ENCODE data around the gene CLK3.
"Not testable (repeated sequence)": the region's sequence is repeated elsewhere in the genome, so short reads cannot be mapped to it uniquely, and the experiment has no call there.

Gene CLK3

GRCh38 chr15:74621936-74622335 lies 6.3 kb downstream of the CLK3 start:
- DNase-seq (ENCODE audit: low spot score): no peak

- DNase-seq (ENCODE audit: low spot score): no peak
Measured at GRCh38 chr15:74622758-74623157, 7.1 kb downstream of the CLK3 start.

- DNase-seq (ENCODE audit: low spot score): no peak
Measured at GRCh38 chr15:74624020-74624602, 8.5 kb downstream of the CLK3 start.

- no peak for DNase-seq (ENCODE audit: low spot score)
Measured at GRCh38 chr15:74625693-74626092, 10.1 kb downstream of the CLK3 start.

- DNase-seq (ENCODE audit: low spot score): no peak
Measured at GRCh38 chr15:74626336-74626735, 10.7 kb downstream of the CLK3 start.

GRCh38 chr15:74626752-74627692 lies 11.4 kb downstream of the CLK3 start:
- no peak for DNase-seq (ENCODE audit: low spot score)

GRCh38 chr15:74627766-74628165 lies 12.1 kb downstream of the CLK3 start:
- no peak for DNase-seq (ENCODE audit: low spot score)

GRCh38 chr15:74628199-74628598 lies 12.6 kb downstream of the CLK3 start:
- DNase-seq (ENCODE audit: low spot score): no peak

- no peak for DNase-seq (ENCODE audit: low spot score)
Measured at GRCh38 chr15:74628949-74629348, 13.3 kb downstream of the CLK3 start.

GRCh38 chr15:74629696-74630095 lies 14.1 kb downstream of the CLK3 start:
- DNase-seq (ENCODE audit: low spot score): not testable (repeated sequence)

GRCh38 chr15:74630284-74631086 lies 14.8 kb downstream of the CLK3 start:
- no peak for DNase-seq (ENCODE audit: low spot score)

GRCh38 chr15:74631087-74631385 lies 15.4 kb downstream of the CLK3 start:
- no peak for DNase-seq (ENCODE audit: low spot score)

- no peak for DNase-seq (ENCODE audit: low spot score)
Measured at GRCh38 chr15:74631408-74631807, 15.8 kb downstream of the CLK3 start.

- peak; percentile 74 for DNase-seq (ENCODE audit: low spot score)
Measured at GRCh38 chr15:74631935-74632560, 16.4 kb downstream of the CLK3 start.

- no peak for DNase-seq (ENCODE audit: low spot score)
Measured at GRCh38 chr15:74632601-74633000, 17.0 kb downstream of the CLK3 start.

GRCh38 chr15:74633781-74634180 lies 18.1 kb downstream of the CLK3 start:
- no peak for DNase-seq (ENCODE audit: low spot score)

- peak; percentile 81 for DNase-seq (ENCODE audit: low spot score)
Measured at GRCh38 chr15:74635228-74635627, 19.6 kb downstream of the CLK3 start.

- DNase-seq (ENCODE audit: low spot score): no peak
Measured at GRCh38 chr15:74636984-74637383, 21.3 kb downstream of the CLK3 start.

GRCh38 chr15:74641151-74641550 lies 25.5 kb downstream of the CLK3 start:
- DNase-seq (ENCODE audit: low spot score): no peak

- no peak for DNase-seq (ENCODE audit: low spot score)
Measured at GRCh38 chr15:74642348-74642733, 26.7 kb downstream of the CLK3 start.

GRCh38 chr15:74642734-74643664 lies 27.4 kb downstream of the CLK3 start:
- no peak for DNase-seq (ENCODE audit: low spot score)

Measured in hematopoietic multipotent progenitor cell treated with erythropoietin and hydrocortisone succinate and interleukin-3 and kit ligand, for 15 days (in vitro differentiated cells).